SK-N-SH treated with all-trans-retinoic acid at 6 μM for 48 hours (cell line): ENCODE data around the gene CAND2.

Source experiments
- ARNTL ChIP-seq: fragments of 450-650 bp; formaldehyde crosslinking; IDR thresholded peaks from 2 replicates; pipeline ENCODE4 v1.5.0; 2020; ENCODE audit warnings: low read depth, mild to moderate bottlenecking, moderate library complexity, borderline replicate concordance
- CSDC2 ChIP-seq: fragments of 250-450 bp; sonication (Bioruptor Pico); IDR thresholded peaks from 2 replicates; pipeline ENCODE4 v1.5.0; 2020; ENCODE audit warnings: mild to moderate bottlenecking, moderate library complexity
- ESRRG ChIP-seq: fragments of 250-450 bp; sonication (Bioruptor Pico); IDR thresholded peaks from 2 replicates; pipeline ENCODE4 v1.6.1; 2021; ENCODE audit warnings: mild to moderate bottlenecking
- GLIS3 ChIP-seq: fragments of 250-450 bp; sonication (Bioruptor Pico); IDR thresholded peaks from 2 replicates; pipeline ENCODE4 v1.5.0; 2020; ENCODE audit warnings: mild to moderate bottlenecking, moderate library complexity
- OSR1 ChIP-seq: fragments of 250-450 bp; sonication (Bioruptor Pico); IDR thresholded peaks from 2 replicates; pipeline ENCODE4 v1.8.0; 2022; ENCODE audit warnings: moderate library complexity, mild to moderate bottlenecking, inconsistent platforms
- PATZ1 ChIP-seq: fragments of 250-450 bp; sonication (Bioruptor Pico); IDR thresholded peaks from 2 replicates; pipeline ENCODE4 v1.8.0; 2020; ENCODE audit warnings: mild to moderate bottlenecking, moderate library complexity, borderline replicate concordance
- PPARA ChIP-seq: fragments of 250-450 bp; sonication (Bioruptor Pico); IDR thresholded peaks from 2 replicates; pipeline ENCODE4 v1.5.0; 2020; ENCODE audit warnings: mild to moderate bottlenecking, borderline replicate concordance
- RARB ChIP-seq: fragments of 250-450 bp; sonication (Bioruptor Pico); IDR thresholded peaks from 2 replicates; pipeline ENCODE4 v1.8.0; 2021; ENCODE audit warnings: mild to moderate bottlenecking, moderate library complexity
- SNAI2 ChIP-seq: fragments of 250-450 bp; sonication (Bioruptor Pico); IDR thresholded peaks from 2 replicates; pipeline ENCODE4 v1.5.0; 2020; ENCODE audit warnings: mild to moderate bottlenecking, moderate library complexity
- TOX ChIP-seq: fragments of 250-450 bp; sonication (Bioruptor Pico); IDR thresholded peaks from 2 replicates; pipeline ENCODE4 v1.8.0; 2021; ENCODE audit warnings: mild to moderate bottlenecking, moderate library complexity, borderline replicate concordance
- ZC3H10 ChIP-seq: fragments of 250-450 bp; sonication (Bioruptor Pico); IDR thresholded peaks from 2 replicates; pipeline ENCODE4 v1.5.1; 2021; ENCODE audit warnings: mild to moderate bottlenecking, moderate library complexity
- TF ChIP-seq, protein P1 (sequence below): fragments of 250-450 bp; sonication (Bioruptor Pico); IDR thresholded peaks from 2 replicates; pipeline ENCODE4 v1.5.1; 2021; ENCODE audit warnings: mild to moderate bottlenecking, moderate library complexity
- TF ChIP-seq, protein P2 (sequence below): fragments of 250-450 bp; sonication (Bioruptor Pico); IDR thresholded peaks from 2 replicates; pipeline ENCODE4 v1.8.0; 2021; ENCODE audit warnings: low read depth, mild to moderate bottlenecking, moderate library complexity, borderline replicate concordance

DNA sequence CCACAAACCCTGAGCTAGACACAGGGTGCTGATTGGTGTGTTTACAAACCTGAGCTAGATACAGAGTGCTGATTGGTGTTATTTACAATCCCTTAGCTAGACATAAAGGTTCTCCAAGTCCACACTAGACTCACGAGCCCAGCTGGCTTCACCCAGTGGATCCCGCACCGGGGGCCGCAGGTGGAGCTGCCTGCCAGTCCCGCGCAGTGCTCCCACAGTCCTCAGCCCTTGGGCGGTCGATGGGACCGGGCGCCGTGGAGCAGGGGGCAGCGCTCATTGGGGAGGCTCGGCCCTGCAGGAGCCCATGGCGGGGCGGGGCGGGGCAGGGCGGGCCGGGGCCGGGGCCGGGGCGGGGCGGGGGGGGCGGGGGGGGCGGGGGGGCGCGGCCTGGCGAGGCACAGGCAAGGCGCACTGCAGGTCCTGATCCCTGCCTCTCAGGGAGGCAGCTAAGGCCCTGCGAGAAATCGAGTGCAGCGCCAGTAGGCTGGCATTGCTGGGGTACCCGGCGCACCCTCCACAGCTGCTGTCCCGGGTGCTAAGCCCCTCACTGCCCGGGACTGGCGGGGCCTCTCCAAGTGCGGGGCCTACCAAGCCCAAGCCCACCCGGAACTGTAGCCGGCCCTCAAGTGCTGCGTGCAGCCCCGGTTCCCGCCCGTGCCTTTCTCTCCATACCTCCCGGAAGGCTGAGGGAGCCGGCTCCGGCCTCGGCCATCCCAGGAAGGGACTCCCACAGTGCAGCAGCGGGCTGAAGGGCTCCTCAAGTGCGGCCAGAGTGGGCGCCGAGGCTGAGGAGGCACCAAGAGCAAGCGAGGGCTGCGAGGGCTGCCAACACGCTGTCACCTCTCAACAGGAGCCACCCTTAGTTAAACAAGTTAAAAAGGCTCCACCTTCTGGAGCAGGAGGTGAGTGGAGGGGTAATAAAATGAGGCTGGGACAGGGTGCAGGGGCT, 27.6 kb upstream of the CAND2 start:
- TF ChIP-seq ARNTL (CRISPR knock-in tag) (no peak), ZC3H10 (CRISPR knock-in tag) (no peak), PATZ1 (no peak), TOX (CRISPR knock-in tag) (no peak), ESRRG (CRISPR knock-in tag) (no peak), RARB (CRISPR knock-in tag) (no peak), CSDC2 (CRISPR knock-in tag) (no peak), GLIS3 (CRISPR knock-in tag) (no peak), OSR1 (CRISPR knock-in tag) (no peak), PPARA (CRISPR knock-in tag) (no peak), SNAI2 (CRISPR knock-in tag) (no peak)
- TF ChIP-seq, protein P1, sequence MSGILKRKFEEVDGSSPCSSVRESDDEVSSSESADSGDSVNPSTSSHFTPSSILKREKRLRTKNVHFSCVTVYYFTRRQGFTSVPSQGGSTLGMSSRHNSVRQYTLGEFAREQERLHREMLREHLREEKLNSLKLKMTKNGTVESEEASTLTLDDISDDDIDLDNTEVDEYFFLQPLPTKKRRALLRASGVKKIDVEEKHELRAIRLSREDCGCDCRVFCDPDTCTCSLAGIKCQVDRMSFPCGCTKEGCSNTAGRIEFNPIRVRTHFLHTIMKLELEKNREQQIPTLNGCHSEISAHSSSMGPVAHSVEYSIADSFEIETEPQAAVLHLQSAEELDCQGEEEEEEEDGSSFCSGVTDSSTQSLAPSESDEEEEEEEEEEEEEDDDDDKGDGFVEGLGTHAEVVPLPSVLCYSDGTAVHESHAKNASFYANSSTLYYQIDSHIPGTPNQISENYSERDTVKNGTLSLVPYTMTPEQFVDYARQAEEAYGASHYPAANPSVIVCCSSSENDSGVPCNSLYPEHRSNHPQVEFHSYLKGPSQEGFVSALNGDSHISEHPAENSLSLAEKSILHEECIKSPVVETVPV (CRISPR knock-in tag) = no peak
- TF ChIP-seq, protein P2, sequence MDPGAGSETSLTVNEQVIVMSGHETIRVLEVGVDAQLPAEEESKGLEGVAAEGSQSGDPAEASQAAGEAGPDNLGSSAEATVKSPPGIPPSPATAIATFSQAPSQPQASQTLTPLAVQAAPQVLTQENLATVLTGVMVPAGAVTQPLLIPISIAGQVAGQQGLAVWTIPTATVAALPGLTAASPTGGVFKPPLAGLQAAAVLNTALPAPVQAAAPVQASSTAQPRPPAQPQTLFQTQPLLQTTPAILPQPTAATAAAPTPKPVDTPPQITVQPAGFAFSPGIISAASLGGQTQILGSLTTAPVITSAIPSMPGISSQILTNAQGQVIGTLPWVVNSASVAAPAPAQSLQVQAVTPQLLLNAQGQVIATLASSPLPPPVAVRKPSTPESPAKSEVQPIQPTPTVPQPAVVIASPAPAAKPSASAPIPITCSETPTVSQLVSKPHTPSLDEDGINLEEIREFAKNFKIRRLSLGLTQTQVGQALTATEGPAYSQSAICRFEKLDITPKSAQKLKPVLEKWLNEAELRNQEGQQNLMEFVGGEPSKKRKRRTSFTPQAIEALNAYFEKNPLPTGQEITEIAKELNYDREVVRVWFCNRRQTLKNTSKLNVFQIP (CRISPR knock-in tag) = no peak
